GM12878 (cell line): ENCODE results near the gene AGBL1. TPM values are rescaled to one million over a fixed set of nuclear protein-coding genes. Genes with fewer than 3 reads are reported as not detected.

Experiments used
- ATAC-seq: fragments of 200-7000 bp; cut with Tn5 transposase; 3 replicates; pipeline ENCODE4 v1.9.1; 2020; ENCODE audit warnings: mild to moderate bottlenecking, moderate library complexity
- BruUV-seq: library from RNA; stranded (reverse); fragments of 400-500 nt; replicated peaks from 2 replicates; lab custom pipeline; 2021; lab: Mats Ljungman, UMichigan
- CTCF ChIA-PET: fragments of 300-600 bp; sonication (Branson Sonifier 250); formaldehyde crosslinking; extraction: SDS; loops from one replicate; lab custom pipeline; 2021; ENCODE audit warnings: inconsistent platforms; lab: Yijun Ruan, JAX
- POLR2A ChIA-PET: fragments of 350-600 bp; formaldehyde crosslinking; extraction: SDS; loops from one replicate; lab custom pipeline; 2021; ENCODE audit warnings: inconsistent platforms; lab: Charles Lee
- RAD21 ChIA-PET: fragments of 300-600 bp; sonication (Branson Sonifier 250); formaldehyde crosslinking; loops from one replicate; lab custom pipeline; 2023; ENCODE audit warnings: antibody characterized with exemption; ENCODE audit not compliant: unreplicated experiment; lab: Charles Lee
- SMC1A ChIA-PET: fragments of 300-600 bp; sonication (Branson Sonifier 250); formaldehyde crosslinking; loops from one replicate; lab custom pipeline; 2023; ENCODE audit not compliant: unreplicated experiment, uncharacterized antibody; lab: Charles Lee
- DNase-seq: peaks from one replicate; pipeline ENCODE4 v3.0.0-alpha.2; 2011; ENCODE audit warnings: low read depth, low spot score
- FAIRE-seq: peaks from 3 replicates; lab custom pipeline; 2011; peaks lifted over from hg19 to GRCh38; lab: Jason Lieb, UNC
- H2AFZ ChIP-seq: 2 replicates; pipeline ENCODE4 v1.6.0; 2011; ENCODE audit warnings: low read depth, low read length, control low read depth; ENCODE audit not compliant: control insufficient read depth
- H3K27ac ChIP-seq: 2 replicates; pipeline ENCODE4 v1.5.1; 2011; ENCODE audit warnings: control low read depth; ENCODE audit not compliant: control insufficient read depth, insufficient read depth
- H3K27me3 ChIP-seq, 2 experiments: replicated peaks in 1 of 2; 2 replicates each; pipeline versions ENCODE4 v1.6.0 to v1.6.1; 2011; ENCODE audit warnings: low read length in 1 of 2; ENCODE audit not compliant: control insufficient read depth in 2 of 2, insufficient read depth in 2 of 2
- H3K36me3 ChIP-seq, 2 experiments: 2 replicates each; pipeline ENCODE4 v1.5.1; 2011; ENCODE audit warnings: low read length in 1 of 2; ENCODE audit not compliant: control insufficient read depth in 2 of 2, insufficient read depth in 2 of 2
- H3K4me1 ChIP-seq: 2 replicates; pipeline ENCODE4 v1.6.1; 2011; ENCODE audit warnings: mild to moderate bottlenecking, low read length, moderate library complexity, mixed read lengths; ENCODE audit not compliant: control insufficient read depth, insufficient read depth
- H3K4me2 ChIP-seq: 2 replicates; pipeline ENCODE4 v1.6.0; 2011; ENCODE audit warnings: control low read depth; ENCODE audit not compliant: control insufficient read depth, insufficient read depth
- H3K4me3 ChIP-seq: fragments of 200-600 bp; sonication (generic); 2 replicates; pipeline ENCODE4 v1.5.1; 2016
- H3K79me2 ChIP-seq: 2 replicates; pipeline ENCODE4 v1.6.0; 2011; ENCODE audit warnings: low read length; ENCODE audit not compliant: control insufficient read depth, insufficient read depth
- H3K9ac ChIP-seq: 2 replicates; pipeline ENCODE4 v1.8.0; 2011; ENCODE audit warnings: low read length, control low read depth, mixed read lengths; ENCODE audit not compliant: control insufficient read depth, insufficient read depth
- H3K9me3 ChIP-seq: replicated peaks from 3 replicates; pipeline ENCODE4 v1.5.1; 2011; ENCODE audit warnings: mild to moderate bottlenecking, low read length; ENCODE audit not compliant: control insufficient read depth, insufficient read depth
- H4K20me1 ChIP-seq: 2 replicates; pipeline ENCODE4 v1.6.0; 2011; ENCODE audit not compliant: control insufficient read depth, insufficient read depth
- BMI1 ChIP-seq: fragments of 450-650 bp; IDR thresholded peaks from 2 replicates; pipeline ENCODE4 v1.6.1; 2016; ENCODE audit warnings: mild to moderate bottlenecking, moderate library complexity, borderline replicate concordance
- CBX3 ChIP-seq: fragments of 200-600 bp; sonication (generic); IDR thresholded peaks from 2 replicates; pipeline ENCODE4 v1.6.1; 2016; ENCODE audit warnings: low read depth, borderline replicate concordance
- FOXK2 ChIP-seq: fragments of 450-650 bp; IDR thresholded peaks from 2 replicates; pipeline ENCODE4 v1.6.1; 2017; ENCODE audit warnings: mild to moderate bottlenecking, moderate library complexity
- FOXM1 ChIP-seq: IDR thresholded peaks from 2 replicates; pipeline ENCODE4 v1.6.1; 2012; ENCODE audit warnings: low read depth, mild to moderate bottlenecking, inconsistent platforms, low read length, moderate library complexity
- GATAD2B ChIP-seq: fragments of 450-650 bp; conservative IDR thresholded peaks from 2 replicates; pipeline ENCODE4 v1.6.1; 2017; ENCODE audit warnings: low read depth, mild to moderate bottlenecking, moderate library complexity
- MYB ChIP-seq: fragments of 150-350 bp; IDR thresholded peaks from 2 replicates; pipeline ENCODE4 v1.6.1; 2014; ENCODE audit warnings: mild to moderate bottlenecking, low read depth, low read length, borderline replicate concordance
- NFYB ChIP-seq: IDR thresholded peaks from 2 replicates; pipeline ENCODE4 v1.6.1; 2011; ENCODE audit warnings: low read depth, mild to moderate bottlenecking, low read length, improper control_type of control experiment, moderate library complexity; ENCODE audit not compliant: insufficient read depth
- NR2C2 ChIP-seq: IDR thresholded peaks from 2 replicates; pipeline ENCODE4 v1.6.1; 2011; ENCODE audit warnings: borderline replicate concordance, low read depth; ENCODE audit not compliant: control insufficient read depth, insufficient read length
- PAX5 ChIP-seq: IDR thresholded peaks from 2 replicates; pipeline ENCODE4 v1.6.1; 2011; ENCODE audit warnings: low read depth, low read length, borderline replicate concordance
- POLR2AphosphoS2 ChIP-seq: IDR thresholded peaks from 2 replicates; pipeline ENCODE4 v1.6.1; 2011; ENCODE audit warnings: low read depth, mild to moderate bottlenecking, low read length, improper control_type of control experiment, moderate library complexity
- RB1 ChIP-seq: fragments of 450-650 bp; formaldehyde crosslinking; IDR thresholded peaks from 2 replicates; pipeline ENCODE4 v1.6.1; 2017; ENCODE audit warnings: mild to moderate bottlenecking, borderline replicate concordance
- SIX5 ChIP-seq: IDR thresholded peaks from 2 replicates; pipeline ENCODE4 v1.6.1; 2011; ENCODE audit warnings: mild to moderate bottlenecking, low read depth, low read length, moderate library complexity; ENCODE audit not compliant: severe bottlenecking
- SMC3 ChIP-seq: IDR thresholded peaks from 2 replicates; pipeline ENCODE4 v1.6.1; 2011; ENCODE audit warnings: low read length, improper control_type of control experiment, borderline replicate concordance
- STAT1 ChIP-seq: fragments of 450-650 bp; conservative IDR thresholded peaks from 2 replicates; pipeline ENCODE4 v1.6.1; 2014; ENCODE audit warnings: antibody characterized with exemption, mild to moderate bottlenecking
- ZNF24 ChIP-seq: fragments of 450-650 bp; IDR thresholded peaks from 2 replicates; pipeline ENCODE4 v1.6.1; 2017; ENCODE audit warnings: antibody characterized with exemption, mild to moderate bottlenecking
- in situ Hi-C: fragments of 300-500 bp; cut with MboI; formaldehyde crosslinking; loops from 9 replicates; pipeline ENCODE4 v1.14.3; 2018; ENCODE audit warnings: mixed read lengths
- intact Hi-C: fragments of 100-400 bp; cut with micrococcal nuclease; formaldehyde crosslinking; loops from one replicate; pipeline ENCODE4 v1.14.2; 2022; ENCODE audit not compliant: unreplicated experiment
- polyA plus RNA-seq, 11 experiments: library from polyadenylated mRNA; depleted of rRNA in 4 of 11; unstranded in 6 of 11; stranded (reverse) in 5 of 11; fragments of >200 nt; fragmentation: Nextera tagmentation in 4 of 11; fragmentation: Illumina TruSeq in 1 of 11; extraction: Ambion mirVana in 4 of 11; extraction: Trizol in 1 of 11; gene quantifications; 1 replicate in 1 of 11; 2 replicates in 10 of 11; pipeline versions ENCODE4 v1.2.1 to v1.2.3, GENCODE V29; 2011 to 2016; ENCODE audit warnings: inconsistent platforms in 2 of 11, missing spikeins in 2 of 11, low read depth in 1 of 11
- total RNA-seq, 4 experiments: library from RNA; depleted of rRNA in 3 of 4; stranded (reverse); fragments of >200 nt in 3 of 4; fragmentation: Illumina TruSeq in 1 of 4; extraction: Trizol in 1 of 4; gene quantifications; 2 replicates each; pipeline versions ENCODE4 v1.2.1 to v1.2.3, GENCODE V29; 2013 to 2021
- TF ChIP-seq, protein P1 (sequence below): fragments of 450-650 bp; IDR thresholded peaks from 2 replicates; pipeline ENCODE4 v1.6.1; 2018; ENCODE audit warnings: borderline replicate concordance, mild to moderate bottlenecking; ENCODE audit not compliant: partially characterized antibody
- TF ChIP-seq, protein P2 (sequence below): IDR thresholded peaks from 2 replicates; pipeline ENCODE4 v1.6.1; 2011; ENCODE audit warnings: low read depth, low read length, improper control_type of control experiment, borderline replicate concordance
- TF ChIP-seq, protein P3 (sequence below), 3 experiments: IDR thresholded peaks in 2 of 3; conservative IDR thresholded peaks in 1 of 3; 2 replicates each; pipeline ENCODE4 v1.5.1; 2011; ENCODE audit warnings: low read depth in 3 of 3, low read length in 3 of 3, mild to moderate bottlenecking in 3 of 3, control low read depth in 2 of 3, moderate library complexity in 2 of 3, inconsistent platforms in 1 of 3, mixed read lengths in 1 of 3; ENCODE audit not compliant: control insufficient read depth in 2 of 3, insufficient read depth in 1 of 3; ENCODE audit errors: extremely low read depth in 1 of 3
- TF ChIP-seq, protein P4 (sequence below): fragments of 150-350 bp; IDR thresholded peaks from 2 replicates; pipeline ENCODE4 v1.6.1; 2014; ENCODE audit warnings: mild to moderate bottlenecking, low read depth, low read length

Gene AGBL1
- total and polyA plus RNA-seq, 10 of the 15 experiments (the other 5 are each of a cell fraction or from before 2014, with no cell fraction given): not detected

DNA sequence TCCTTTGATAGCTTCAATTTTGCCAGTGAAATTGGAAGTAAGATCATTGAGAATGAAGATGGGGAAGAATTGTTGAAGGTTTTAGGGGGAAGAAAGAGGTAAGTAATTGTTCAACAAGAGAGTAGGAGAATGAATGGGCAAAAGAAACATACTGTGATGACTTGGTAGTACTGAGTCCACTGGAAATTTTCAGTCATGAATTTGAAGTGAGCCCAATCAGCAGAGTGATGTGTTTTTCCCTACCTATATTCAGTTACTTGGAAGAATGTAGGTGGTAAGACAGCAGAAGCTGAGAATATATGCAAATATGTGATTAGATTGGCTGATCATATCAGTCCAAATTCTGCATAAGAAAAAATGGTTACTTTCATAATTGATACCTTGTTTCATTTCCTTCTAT, 569.6 kb downstream of the AGBL1 start:
- DNase-seq (no peak), FAIRE-seq (no peak), ATAC-seq (no peak)
- in situ Hi-C loops (no loop called here), intact Hi-C loops (no loop called here)
- ChIA-PET SMC1A (interaction anchor here (0.6 kb wide), 1 partner anchor 28 kb away, joined by 3 read pairs; no protein-coding TSS in a partner anchor), POLR2A (interaction anchor here (0.5 kb wide), 1 partner anchor 131 kb away, joined by 7 read pairs; no protein-coding TSS in a partner anchor), RAD21 (no interaction called here), CTCF (interaction anchor here (1.4 kb wide), 1 partner anchor 13 kb away, joined by 3 read pairs; no protein-coding TSS in a partner anchor)
- Histone ChIP-seq H3K27ac (no peak overlapping the region), H3K9me3 (no peaks in the 10 kb centered on the region), H3K4me2 (no peak overlapping the region), H3K36me3 (no peaks in the 10 kb centered on the region), H3K27me3 (no peaks in the 10 kb centered on the region), H2AFZ (no peak overlapping the region), H3K4me1 (no peaks in the 10 kb centered on the region), H3K4me3 (no peak overlapping the region), H3K9ac (no peak overlapping the region), H4K20me1 (no peaks in the 10 kb centered on the region), H3K79me2 (no peaks in the 10 kb centered on the region)
- no TSS peak for BruUV-seq
- TF ChIP-seq, protein P1, sequence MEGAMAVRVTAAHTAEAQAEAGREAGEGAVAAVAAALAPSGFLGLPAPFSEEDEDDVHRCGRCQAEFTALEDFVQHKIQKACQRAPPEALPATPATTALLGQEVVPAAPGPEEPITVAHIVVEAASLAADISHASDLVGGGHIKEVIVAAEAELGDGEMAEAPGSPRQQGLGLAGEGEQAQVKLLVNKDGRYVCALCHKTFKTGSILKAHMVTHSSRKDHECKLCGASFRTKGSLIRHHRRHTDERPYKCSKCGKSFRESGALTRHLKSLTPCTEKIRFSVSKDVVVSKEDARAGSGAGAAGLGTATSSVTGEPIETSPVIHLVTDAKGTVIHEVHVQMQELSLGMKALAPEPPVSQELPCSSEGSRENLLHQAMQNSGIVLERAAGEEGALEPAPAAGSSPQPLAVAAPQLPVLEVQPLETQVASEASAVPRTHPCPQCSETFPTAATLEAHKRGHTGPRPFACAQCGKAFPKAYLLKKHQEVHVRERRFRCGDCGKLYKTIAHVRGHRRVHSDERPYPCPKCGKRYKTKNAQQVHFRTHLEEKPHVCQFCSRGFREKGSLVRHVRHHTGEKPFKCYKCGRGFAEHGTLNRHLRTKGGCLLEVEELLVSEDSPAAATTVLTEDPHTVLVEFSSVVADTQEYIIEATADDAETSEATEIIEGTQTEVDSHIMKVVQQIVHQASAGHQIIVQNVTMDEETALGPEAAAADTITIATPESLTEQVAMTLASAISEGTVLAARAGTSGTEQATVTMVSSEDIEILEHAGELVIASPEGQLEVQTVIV: no peak
- TF ChIP-seq PAX5 (no peak), BMI1 (no peak), NR2C2 (no peak), RB1 (no peak), FOXK2 (no peak), SIX5 (no peak), FOXM1 (no peak), NFYB (no peak), SMC3 (no peak), GATAD2B (no peak), ZNF24 (no peak), STAT1 (no peak), CBX3 (no peak), MYB (no peak), POLR2AphosphoS2 (no peak)
- TF ChIP-seq, protein P2, sequence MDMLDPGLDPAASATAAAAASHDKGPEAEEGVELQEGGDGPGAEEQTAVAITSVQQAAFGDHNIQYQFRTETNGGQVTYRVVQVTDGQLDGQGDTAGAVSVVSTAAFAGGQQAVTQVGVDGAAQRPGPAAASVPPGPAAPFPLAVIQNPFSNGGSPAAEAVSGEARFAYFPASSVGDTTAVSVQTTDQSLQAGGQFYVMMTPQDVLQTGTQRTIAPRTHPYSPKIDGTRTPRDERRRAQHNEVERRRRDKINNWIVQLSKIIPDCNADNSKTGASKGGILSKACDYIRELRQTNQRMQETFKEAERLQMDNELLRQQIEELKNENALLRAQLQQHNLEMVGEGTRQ: no peak
- TF ChIP-seq, protein P3, sequence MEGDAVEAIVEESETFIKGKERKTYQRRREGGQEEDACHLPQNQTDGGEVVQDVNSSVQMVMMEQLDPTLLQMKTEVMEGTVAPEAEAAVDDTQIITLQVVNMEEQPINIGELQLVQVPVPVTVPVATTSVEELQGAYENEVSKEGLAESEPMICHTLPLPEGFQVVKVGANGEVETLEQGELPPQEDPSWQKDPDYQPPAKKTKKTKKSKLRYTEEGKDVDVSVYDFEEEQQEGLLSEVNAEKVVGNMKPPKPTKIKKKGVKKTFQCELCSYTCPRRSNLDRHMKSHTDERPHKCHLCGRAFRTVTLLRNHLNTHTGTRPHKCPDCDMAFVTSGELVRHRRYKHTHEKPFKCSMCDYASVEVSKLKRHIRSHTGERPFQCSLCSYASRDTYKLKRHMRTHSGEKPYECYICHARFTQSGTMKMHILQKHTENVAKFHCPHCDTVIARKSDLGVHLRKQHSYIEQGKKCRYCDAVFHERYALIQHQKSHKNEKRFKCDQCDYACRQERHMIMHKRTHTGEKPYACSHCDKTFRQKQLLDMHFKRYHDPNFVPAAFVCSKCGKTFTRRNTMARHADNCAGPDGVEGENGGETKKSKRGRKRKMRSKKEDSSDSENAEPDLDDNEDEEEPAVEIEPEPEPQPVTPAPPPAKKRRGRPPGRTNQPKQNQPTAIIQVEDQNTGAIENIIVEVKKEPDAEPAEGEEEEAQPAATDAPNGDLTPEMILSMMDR (IDR thresholded peaks at IDR 0.05 in 2 of 3, conservative IDR thresholded peaks at IDR 0.05 in 1 of 3; ENCODE audit: control insufficient read depth in 2 of 3, extremely low read depth in 1 of 3, insufficient read depth in 1 of 3, low read depth in 3 of 3, low read length in 3 of 3): no peak
- TF ChIP-seq, protein P4, sequence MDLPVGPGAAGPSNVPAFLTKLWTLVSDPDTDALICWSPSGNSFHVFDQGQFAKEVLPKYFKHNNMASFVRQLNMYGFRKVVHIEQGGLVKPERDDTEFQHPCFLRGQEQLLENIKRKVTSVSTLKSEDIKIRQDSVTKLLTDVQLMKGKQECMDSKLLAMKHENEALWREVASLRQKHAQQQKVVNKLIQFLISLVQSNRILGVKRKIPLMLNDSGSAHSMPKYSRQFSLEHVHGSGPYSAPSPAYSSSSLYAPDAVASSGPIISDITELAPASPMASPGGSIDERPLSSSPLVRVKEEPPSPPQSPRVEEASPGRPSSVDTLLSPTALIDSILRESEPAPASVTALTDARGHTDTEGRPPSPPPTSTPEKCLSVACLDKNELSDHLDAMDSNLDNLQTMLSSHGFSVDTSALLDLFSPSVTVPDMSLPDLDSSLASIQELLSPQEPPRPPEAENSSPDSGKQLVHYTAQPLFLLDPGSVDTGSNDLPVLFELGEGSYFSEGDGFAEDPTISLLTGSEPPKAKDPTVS: no peak
